ENCODE results near the gene CNRIP1.

Gene CNRIP1

DNA sequence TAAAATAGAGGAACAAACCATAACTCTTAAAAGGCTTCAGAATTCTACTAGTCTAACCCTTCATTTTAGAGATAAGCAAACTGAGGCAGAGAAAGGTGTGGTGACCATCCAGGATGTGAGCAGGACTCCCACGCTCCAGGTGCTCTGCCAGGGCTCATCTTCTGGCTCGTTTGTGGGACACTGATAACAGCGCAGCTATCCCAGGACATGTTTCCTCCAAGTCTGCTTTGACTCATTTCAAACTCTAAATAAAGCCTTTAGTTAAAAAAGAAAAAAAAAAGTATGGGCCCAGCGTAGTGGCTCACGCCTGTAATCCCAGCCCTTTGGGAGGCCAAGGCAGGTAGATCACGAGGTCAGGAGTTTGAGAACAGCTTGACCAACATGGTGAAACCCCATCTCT, 28.4 kb downstream of the CNRIP1 start:
- no peak for DNase-seq

DNA sequence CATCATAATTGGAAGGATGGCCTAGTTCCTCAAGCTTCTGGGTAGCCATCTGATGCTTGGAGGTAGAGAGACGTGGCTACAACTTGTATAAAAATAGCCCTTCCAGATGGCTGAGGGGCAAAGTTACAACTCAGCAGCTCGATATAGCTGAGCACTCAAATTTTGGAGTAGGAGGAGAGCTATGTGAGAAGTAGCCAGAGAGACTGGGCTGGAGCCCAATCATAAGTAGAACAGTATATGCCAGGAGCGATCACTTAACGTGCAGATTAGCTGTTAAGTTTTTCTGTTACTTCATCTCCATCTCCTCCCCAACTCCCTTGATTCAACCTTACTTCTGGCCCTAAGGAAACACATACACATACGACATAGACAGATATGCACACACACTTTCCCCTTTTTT, 28.8 kb downstream of the CNRIP1 start:
- DNase-seq, result no peak

DNA sequence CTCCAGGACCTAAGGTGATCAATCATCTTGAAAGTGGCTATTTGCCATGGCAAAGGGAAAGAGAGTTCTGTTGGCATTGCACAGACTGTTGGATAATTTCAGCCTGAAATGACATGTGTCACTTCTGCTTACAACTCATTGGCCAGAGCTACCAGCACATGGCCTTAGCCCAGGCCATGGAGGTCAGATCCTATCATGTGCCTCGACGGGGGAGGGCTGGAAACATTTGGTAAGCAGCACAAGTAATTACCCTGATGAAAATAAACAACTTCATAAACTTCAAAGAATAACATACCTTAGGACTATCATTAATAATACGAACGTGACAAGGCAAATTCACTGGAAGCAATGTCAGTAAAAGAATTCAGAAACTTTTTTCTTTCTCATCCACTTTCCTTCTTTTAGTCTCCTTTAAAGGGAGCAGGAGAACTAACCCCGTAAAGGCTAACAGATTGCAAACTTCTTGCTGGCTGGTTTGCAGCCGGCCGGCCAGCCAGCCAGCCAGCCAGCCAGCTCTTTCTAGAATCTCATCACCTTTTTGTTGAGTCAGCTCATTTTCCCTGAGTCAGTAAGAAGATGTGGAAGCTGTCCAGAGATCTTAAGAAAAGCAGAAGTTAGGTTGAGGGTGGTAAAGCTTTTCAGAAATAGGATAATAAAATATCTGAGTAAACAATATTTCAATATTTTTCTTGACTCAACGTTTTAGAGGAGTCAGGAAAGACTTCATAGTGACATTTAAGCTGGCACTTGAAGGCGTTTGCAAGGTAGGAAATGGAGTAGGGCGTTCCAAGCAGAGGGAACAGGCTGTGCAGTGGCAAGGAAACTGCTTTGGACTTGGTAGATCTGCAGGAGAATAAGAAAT, 31.9 kb downstream of the CNRIP1 start:
- DNase-seq, result no peak

DNA sequence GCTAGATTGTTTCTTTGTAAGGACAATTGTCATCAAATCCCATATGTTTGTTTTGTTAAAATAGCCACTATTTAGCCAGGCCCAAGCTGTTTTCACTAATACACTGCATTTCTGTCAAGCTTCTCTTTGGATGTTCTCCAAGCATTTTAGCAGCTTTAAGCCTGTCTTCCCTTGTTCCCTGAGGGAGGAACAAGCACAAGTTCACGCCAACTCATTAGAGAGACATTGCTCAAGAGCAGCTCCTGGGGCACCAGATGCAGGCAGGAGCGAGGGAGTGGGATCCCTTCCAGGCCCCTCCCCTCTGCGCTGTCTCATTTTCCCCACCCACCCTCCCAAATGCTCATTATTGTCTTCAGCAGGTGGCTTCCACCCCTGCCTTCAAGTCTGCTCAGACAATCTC, 34.9 kb downstream of the CNRIP1 start:
- no peak for DNase-seq

- DNase-seq, result no peak
Measured at GRCh38 chr2:68283419-68283812, 36.3 kb downstream of the CNRIP1 start.

- DNase-seq, result no peak
Measured at GRCh38 chr2:68282811-68283418, 36.8 kb downstream of the CNRIP1 start.

- no peak for DNase-seq
Measured at GRCh38 chr2:68280796-68281195, 39.0 kb downstream of the CNRIP1 start.

- DNase-seq, result no peak
Measured at GRCh38 chr2:68280348-68280747, 39.4 kb downstream of the CNRIP1 start.

DNA sequence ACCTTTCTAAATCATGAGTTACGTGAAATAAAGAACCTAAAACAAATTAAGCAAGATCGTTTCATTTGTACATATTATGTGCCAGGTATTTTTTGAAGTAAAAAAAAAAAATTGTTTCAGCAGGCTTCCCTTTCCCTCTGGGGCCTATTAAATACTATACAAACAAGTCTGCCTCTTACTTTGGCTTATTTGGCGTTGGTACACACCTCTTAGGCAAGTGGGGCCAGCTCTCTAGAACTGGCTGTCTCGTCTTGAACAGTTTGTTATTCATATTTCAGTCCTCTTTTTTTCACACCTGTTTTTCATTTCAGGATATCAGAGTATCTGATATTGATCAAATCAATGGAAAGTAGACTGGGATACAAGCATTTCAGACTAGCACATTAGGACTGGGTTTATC, 40.1 kb downstream of the CNRIP1 start:
- no peak for DNase-seq

GRCh38 chr2:68278169-68278568, 41.6 kb downstream of the CNRIP1 start:
- DNase-seq, result no peak

- DNase-seq, result no peak
Measured at GRCh38 chr2:68274022-68274421, 45.7 kb downstream of the CNRIP1 start.

DNA sequence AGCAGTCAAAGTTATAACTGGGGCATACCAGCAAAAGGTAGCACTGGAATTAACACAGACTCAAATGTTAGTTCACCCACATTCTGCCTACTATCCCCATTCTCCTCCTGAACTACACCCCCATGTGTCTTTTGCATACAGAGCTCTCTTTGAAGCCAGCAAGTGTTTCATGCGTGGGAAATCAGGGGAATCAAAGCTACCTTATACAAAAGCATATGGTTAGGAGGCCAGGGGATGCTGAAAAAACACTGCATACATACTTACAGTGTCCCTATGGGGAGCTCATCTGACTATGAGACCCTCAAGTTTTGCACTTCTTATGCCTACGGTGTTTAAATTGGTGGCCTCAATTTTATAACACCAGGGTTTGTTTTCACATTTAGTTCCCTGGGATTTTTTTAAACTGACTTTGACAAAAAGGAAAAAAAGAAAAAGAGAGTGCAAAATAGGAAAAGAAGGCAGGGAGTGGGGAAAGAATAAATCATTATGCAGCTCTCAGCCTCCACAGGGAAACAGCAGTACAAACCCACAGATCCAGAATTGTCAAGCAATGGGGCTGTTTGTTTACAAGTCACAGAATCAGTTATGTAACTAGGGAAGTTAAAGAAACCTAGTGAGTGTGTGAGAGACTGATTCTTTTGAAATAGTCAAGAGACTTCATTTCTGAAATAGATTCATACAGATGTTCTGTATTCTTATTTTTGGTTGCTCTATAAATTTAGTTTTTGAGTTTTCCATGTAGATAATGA, 47.3 kb downstream of the CNRIP1 start:
- DNase-seq, result no peak

- no peak for DNase-seq
Measured at GRCh38 chr2:68266655-68267054, 53.1 kb downstream of the CNRIP1 start.

DNA sequence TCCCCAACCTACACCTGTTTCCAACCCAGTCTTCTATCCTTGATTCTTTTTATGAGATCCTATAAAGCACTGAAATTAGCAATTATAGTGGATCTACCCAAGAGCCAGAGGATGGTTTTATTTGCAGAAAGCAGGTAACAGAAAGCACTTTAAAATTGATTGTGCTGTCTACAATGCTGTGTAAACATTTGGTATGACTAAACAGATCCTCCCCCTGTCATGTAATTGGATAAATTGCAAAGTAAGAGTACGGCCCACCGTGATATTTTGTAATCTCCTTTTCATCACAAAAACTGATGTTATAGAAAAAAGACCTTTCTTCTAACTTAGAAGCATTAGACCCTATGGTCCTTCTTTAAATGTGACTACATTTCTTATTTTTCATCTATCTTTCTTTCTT, 56.1 kb downstream of the CNRIP1 start:
- DNase-seq, result no peak

GRCh38 chr2:68258851-68259250, 60.9 kb downstream of the CNRIP1 start:
- no peak for DNase-seq

- DNase-seq, result no peak
Measured at GRCh38 chr2:68256093-68256450, 63.7 kb downstream of the CNRIP1 start.

DNA sequence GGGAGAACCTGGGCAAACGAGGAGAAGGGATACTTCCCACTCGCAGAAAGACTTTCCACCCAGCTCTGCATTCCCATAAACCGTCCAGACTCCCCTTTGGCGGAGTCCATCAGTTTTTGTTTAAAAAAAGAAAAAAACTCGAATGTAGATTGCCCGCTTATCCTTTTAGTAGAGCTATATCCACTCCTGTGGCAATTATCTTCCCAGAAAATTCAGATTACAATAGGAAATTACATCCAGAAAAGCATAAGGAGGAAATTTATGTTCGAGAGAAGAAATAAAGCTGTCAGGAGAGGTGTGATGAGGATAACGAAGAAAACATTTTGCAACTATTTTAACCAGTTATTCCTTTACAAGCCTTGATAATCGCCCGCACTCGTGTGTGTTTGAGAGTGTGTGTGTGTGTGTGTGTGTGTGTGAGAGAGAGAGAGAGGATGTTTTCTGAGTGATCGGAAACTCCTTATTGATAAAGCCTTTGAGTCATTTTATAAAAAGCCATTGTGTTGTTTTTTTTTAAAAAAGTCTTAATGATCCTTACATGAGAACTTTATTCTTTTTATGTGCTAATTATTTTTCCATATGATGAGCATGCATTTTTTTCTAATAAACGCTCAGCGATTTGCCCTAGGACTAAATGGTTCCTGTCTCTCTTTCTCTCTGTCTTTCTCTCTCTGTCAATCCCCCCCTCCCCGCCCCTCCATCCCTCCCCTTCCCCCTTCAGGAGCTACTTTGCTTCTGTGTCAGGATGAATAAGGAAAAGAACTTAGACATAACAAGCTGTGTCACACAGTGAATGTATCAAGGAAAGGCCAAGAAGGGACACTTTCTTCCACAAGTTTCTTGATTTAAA, 66.3 kb downstream of the CNRIP1 start:
- DNase-seq, result peak; percentile 19 to 32

- peak; percentile 93 to 94 for DNase-seq
Measured at GRCh38 chr2:68252400-68253218, 67.1 kb downstream of the CNRIP1 start, which contains the start of gene PPP3R1. PPP3R1 (minus strand) TSS chr2:68252532; CDS start chr2:68252127, 405 bp downstream.

DNA sequence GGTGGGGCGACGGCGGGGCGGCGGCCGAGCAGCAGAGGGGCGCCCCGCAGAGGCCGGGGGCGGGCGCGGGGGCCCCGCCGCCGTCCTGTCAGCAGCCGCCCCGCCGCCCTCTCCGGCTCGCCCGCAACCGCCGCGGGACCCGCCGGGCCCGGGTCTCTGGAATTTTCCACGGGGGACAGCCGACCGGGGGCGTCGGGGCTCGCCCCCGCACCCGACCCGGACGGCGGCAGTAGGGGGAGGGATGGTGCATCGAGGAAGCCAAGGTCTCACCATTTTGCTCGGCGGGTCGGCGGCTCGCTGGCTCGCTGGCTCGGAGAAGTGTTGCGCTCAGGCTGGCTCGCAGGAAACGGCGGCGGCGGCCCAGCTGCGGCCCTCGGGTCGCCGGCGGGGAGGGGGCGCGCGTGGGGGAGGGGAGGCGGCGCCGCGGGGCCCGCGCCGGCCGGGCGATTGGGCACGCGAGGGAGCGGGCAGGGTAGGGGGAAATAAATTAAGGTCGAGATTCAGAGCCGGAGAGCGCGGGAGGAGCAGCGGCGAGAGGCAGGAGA, 67.8 kb downstream of the CNRIP1 start:
- peak; percentile 41 to 48 for DNase-seq

DNA sequence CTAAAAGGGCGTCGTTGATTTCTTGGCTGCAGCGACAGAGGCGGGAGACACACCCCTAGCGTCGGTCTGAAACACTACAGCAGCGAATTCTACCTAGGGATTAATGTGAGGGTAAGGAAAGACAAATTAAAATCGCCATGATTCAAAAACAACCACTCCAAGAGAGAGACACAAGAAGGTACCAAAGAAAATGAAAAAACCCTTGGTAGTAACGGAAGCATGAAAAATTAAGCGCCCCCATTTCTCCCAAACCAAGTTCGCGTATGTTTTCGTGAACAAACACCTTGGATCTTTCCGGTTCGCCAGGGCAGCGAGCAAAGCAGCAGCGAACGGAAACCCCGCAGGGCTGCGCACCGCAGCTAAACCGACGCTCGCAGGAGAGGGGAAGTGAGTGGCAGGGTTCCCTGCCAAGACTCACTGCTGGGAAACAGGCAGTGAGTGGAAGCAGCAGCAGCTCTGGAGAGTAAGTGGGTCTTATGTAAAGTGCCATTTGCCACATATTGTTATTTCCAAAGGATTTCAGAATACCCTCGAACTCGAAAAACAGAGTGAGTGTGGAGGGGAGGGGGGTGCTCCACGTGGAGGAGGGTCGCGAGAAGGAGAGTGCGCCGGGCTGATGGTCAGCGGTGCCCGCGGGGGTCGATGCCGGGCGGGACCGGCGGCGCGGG, 68.4 kb downstream of the CNRIP1 start:
- peak; percentile 66 to 75 for DNase-seq

DNA sequence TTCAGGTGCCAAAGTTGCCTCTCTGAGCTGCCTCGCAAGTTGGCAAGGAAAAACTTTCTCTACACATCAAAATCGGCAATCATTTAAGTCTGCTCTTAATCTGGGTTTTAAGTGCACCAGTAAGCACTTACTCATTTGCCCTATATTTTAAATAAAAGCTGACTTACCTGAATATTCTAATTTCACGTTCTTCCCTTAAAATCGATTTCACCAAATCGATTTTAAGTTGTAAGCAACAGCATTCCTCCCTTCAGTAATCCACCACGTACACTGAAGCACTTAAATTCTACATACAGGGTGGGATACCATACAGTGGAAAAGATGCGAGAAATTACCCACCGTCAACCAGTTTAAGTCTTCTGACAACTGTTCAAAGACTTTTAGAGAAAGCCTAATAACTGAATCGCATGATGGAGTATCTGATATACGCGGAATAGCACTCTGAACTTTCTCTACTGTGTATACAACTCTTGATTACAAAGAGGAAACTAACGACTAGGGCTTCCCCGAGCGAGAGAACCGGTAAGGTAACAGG, 69.0 kb downstream of the CNRIP1 start:
- DNase-seq, result no peak

All from activated CD4-positive, alpha-beta T cell treated with anti-CD3 and anti-CD28 coated beads, Interleukin-2, amount 50 U/mL, for 48 hours (primary cell).